GM10266 (cell line): Measurements from ENCODE around the gene ALPG.
"Not testable (repeated sequence)": the region's sequence is repeated elsewhere in the genome, so short reads cannot be mapped to it uniquely, and the experiment has no call there.

Experiments used
- DNase-seq: peaks from one replicate; pipeline ENCODE4 v3.0.0; 2012; ENCODE audit errors: extremely low spot score
- CTCF ChIP-seq: IDR thresholded peaks from 2 replicates; pipeline ENCODE4 v1.5.1; 2012; ENCODE audit warnings: mild to moderate bottlenecking, low read depth; ENCODE audit not compliant: control insufficient read depth, insufficient read depth; ENCODE audit errors: missing control alignments

ALPG gene

DNA sequence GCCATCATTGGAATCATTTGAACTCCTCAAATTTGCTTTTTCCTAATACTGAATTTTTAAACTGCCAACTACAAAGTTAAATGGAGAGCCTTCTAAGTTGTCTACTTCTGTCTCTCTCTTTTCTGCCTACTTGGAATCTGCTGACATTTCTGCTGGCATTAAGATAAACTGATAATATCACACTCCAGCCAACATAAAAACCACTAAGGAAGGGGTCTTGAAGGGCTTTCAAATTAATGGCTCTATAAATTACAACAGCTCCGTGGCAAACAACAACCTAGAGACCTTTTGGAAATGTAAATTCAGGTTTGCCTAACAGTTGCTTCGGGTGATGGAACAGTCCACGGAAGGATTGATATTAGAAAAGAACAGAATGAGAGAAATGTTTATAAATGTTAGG lies 16.0 kb upstream of the ALPG start:
- DNase-seq = no peak
- TF ChIP-seq CTCF = no peak

- no peak for TF ChIP-seq CTCF
- DNase-seq = no peak
Observed at GRCh38 chr2:232393556-232393955, 13.1 kb upstream of the ALPG start.

DNA sequence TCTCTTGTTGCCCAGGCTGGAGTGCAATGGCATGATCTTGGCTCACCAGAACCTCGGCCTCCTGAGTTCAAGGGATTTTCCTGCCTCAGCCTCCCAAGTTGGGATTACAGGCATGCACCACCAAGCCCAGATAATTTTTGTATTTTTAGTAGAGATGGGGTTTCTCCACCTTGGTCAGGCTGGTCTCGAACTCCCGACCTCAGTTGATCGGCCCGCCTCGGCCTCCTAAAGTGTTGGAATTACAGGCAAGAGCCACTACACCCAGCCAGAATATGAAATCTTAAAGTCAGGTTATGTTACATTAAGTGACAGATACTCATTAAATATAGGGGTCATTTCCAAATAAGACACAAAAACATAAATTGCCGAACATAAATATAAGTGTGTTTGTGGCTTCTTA lies 12.2 kb upstream of the ALPG start:
- not testable (repeated sequence) for DNase-seq

DNA sequence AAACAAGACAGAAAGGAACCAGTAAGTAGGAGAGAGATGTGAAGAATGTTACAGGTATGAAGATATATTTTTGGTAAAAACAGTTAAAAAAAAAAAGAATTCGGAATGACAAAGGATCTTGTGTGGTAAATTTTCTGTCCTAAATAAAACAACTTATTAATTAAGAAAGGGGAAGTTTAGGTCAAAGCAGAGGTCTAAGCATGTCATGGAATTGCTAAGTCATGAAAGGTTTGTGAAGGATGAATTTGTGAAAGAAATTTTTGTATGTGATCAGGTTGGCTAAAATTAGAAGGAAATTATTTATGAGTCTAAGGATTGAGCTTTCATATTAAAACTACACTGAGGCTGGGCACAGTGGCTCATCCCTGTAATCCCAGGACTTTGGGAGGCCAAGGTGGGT lies 11.1 kb upstream of the ALPG start:
- no peak for TF ChIP-seq CTCF
- DNase-seq = no peak

DNA sequence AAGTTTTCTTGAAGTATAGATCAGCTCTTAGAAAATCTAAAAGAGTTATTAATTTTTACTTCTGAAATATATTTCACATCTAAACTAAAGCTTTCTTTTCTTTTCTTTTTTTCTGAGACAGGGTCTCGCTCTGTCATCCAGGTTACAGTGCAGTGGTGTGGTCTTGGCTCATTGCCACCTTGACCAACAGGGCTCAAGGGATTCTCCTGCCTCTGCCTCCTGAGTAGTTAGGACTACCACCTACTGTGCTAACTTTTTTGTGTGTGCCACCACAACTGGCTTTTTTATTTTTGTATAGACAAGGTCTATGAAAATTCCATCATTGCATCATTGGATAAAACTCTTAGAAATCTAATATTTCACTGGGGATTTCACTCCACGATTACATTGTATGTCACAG lies 10.0 kb upstream of the ALPG start:
- TF ChIP-seq CTCF = no peak
- no peak for DNase-seq

GRCh38 chr2:232398293-232399034 lies 8.2 kb upstream of the ALPG start:
- no peak for DNase-seq
- no peak for TF ChIP-seq CTCF

DNA sequence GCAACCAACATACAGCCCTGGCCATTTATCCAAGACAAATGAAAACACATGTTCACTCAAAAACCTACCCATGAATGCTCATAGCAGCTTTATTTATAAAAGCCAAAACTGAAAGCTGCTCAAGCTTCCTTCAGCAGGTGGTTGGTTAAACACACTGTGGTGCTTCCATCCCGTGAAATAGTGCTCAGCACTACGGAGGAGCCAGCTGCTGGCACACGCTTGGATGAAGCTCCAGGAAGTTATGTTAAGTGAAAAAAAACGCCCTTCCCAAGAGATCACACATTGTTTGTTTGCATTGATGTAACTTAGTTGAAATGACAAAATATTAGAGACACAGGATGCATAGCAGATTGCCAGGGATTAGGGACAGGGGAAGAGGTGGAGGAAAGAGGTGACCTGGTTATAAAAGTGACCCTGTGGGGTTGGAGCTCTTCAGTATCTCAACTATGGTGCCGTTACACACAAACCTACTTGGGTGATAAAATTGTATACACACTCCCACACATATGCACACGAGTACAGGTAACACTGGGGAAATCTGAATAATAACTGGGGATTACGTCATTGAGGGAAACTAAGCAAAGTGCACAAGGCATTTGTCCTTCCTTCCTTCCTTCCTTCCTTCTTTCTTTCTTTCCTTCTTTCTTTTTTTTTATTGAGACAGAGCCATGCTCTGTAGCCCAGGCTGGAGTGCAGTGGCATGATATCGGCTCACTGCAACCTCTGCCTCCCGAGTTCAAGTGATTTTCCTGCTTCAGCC lies 6.2 kb upstream of the ALPG start:
- TF ChIP-seq CTCF = no peak

GRCh38 chr2:232402518-232402917 lies 4.1 kb upstream of the ALPG start:
- no peak for TF ChIP-seq CTCF
- DNase-seq = no peak

More for the DNA sequence above, 6.2 kb upstream of the ALPG start:
- no peak for DNase-seq
